Activated CD4-positive, alpha-beta T cell treated with anti-CD3 and anti-CD28 coated beads for 24 hours (primary cell): ENCODE results near the gene FBXL13.
"Not testable (repeated sequence)": the region's sequence is repeated elsewhere in the genome, so short reads cannot be mapped to it uniquely, and the experiment has no call there.

Experiments
- DNase-seq, 2 donors: peaks; one replicate each; pipeline ENCODE4 v3.0.0-alpha.2; 2020; ENCODE audit warnings: low read depth in 2 of 2

FBXL13 gene

GRCh38 chr7:103023578-103023977, 51.0 kb downstream of the FBXL13 start:
- DNase-seq = not testable (repeated sequence)

- not testable (repeated sequence) for DNase-seq
Observed at GRCh38 chr7:103021490-103021889, 53.1 kb downstream of the FBXL13 start.

- not testable (repeated sequence) for DNase-seq
Observed at GRCh38 chr7:103020876-103021275, 53.7 kb downstream of the FBXL13 start.

GRCh38 chr7:103018295-103018694, 56.3 kb downstream of the FBXL13 start:
- not testable (repeated sequence) for DNase-seq

GRCh38 chr7:103011650-103012049, 62.9 kb downstream of the FBXL13 start:
- DNase-seq = no peak

GRCh38 chr7:103010211-103010610, 64.4 kb downstream of the FBXL13 start:
- DNase-seq = no peak

GRCh38 chr7:103009466-103010185, 65.0 kb downstream of the FBXL13 start:
- no peak for DNase-seq

GRCh38 chr7:103003004-103003403, 71.6 kb downstream of the FBXL13 start:
- no peak for DNase-seq

- no peak for DNase-seq
Observed at GRCh38 chr7:103001210-103001609, 73.4 kb downstream of the FBXL13 start.

- DNase-seq = no peak
Observed at GRCh38 chr7:102996957-102997356, 77.6 kb downstream of the FBXL13 start.

- DNase-seq = not testable (repeated sequence)
Observed at GRCh38 chr7:102995609-102996008, 79.0 kb downstream of the FBXL13 start.

GRCh38 chr7:102994567-102994966, 80.0 kb downstream of the FBXL13 start:
- DNase-seq = no peak

- DNase-seq = no peak
Observed at GRCh38 chr7:102993718-102994029, 80.9 kb downstream of the FBXL13 start.

GRCh38 chr7:102992938-102993717, 81.5 kb downstream of the FBXL13 start:
- no peak for DNase-seq

GRCh38 chr7:102992509-102992937, 82.1 kb downstream of the FBXL13 start:
- DNase-seq = no peak

GRCh38 chr7:102991540-102992214, 82.9 kb downstream of the FBXL13 start:
- DNase-seq = no peak

GRCh38 chr7:102991077-102991539, 83.5 kb downstream of the FBXL13 start:
- no peak for DNase-seq

GRCh38 chr7:102990642-102991041, 84.0 kb downstream of the FBXL13 start:
- no peak for DNase-seq

GRCh38 chr7:102988631-102989560, 85.7 kb downstream of the FBXL13 start:
- no peak for DNase-seq

GRCh38 chr7:102988088-102988487, 86.5 kb downstream of the FBXL13 start:
- no peak for DNase-seq

- DNase-seq = no peak
Observed at GRCh38 chr7:102985176-102985783, 89.3 kb downstream of the FBXL13 start.
